ENCODE results near the gene ACTL6B. TPM values are rescaled to one million over a fixed set of nuclear protein-coding genes. Genes with fewer than 3 reads are reported as not detected.
A peak's percentile ranks its signal among the peaks of the same experiment; 100 is the strongest.

The ACTL6B gene
- total RNA-seq, 1 experiment from 2014 or later, result not detected

GRCh38 chr7:100680576-100681271 lies 24.5 kb upstream of the ACTL6B start:
- ChIA-PET CTCF (interaction anchor here (0.6 to 1.6 kb wide), 3 partner anchors 25 to 141 kb away, joined by 3 to 6 read pairs (median 4); partner anchors contain the start of gene POP7), POLR2A (no interaction called here)
- BruUV-seq (replicated peaks), result no TSS peak
- no peaks in the 10 kb centered on the region; the same call in 1 of the 2 replicates for H3K4me1 ChIP-seq
- DNase-seq, result no peak
- Mint-ChIP-seq H3K4me3 (ENCODE audit: unreplicated experiment) (no peak overlapping the region), H3K9me3 (ENCODE audit: unreplicated experiment) (no peaks in the 10 kb centered on the region), H3K27ac (ENCODE audit: unreplicated experiment) (no peak overlapping the region), H3K27me3 (ENCODE audit: insufficient read depth, unreplicated experiment) (no peaks in the 10 kb centered on the region), H3K36me3 (ENCODE audit: insufficient read depth, unreplicated experiment) (peaks cover 75% of the 10 kb centered on the region), H3K4me1 (ENCODE audit: low read depth, unreplicated experiment) (peaks cover 6% of the 10 kb centered on the region)
- H3K27me3 ChIP-seq (replicated peaks; ENCODE audit: control insufficient read depth, insufficient read depth, low read length), result no peaks in the 10 kb centered on the region
- TF ChIP-seq, protein P1, sequence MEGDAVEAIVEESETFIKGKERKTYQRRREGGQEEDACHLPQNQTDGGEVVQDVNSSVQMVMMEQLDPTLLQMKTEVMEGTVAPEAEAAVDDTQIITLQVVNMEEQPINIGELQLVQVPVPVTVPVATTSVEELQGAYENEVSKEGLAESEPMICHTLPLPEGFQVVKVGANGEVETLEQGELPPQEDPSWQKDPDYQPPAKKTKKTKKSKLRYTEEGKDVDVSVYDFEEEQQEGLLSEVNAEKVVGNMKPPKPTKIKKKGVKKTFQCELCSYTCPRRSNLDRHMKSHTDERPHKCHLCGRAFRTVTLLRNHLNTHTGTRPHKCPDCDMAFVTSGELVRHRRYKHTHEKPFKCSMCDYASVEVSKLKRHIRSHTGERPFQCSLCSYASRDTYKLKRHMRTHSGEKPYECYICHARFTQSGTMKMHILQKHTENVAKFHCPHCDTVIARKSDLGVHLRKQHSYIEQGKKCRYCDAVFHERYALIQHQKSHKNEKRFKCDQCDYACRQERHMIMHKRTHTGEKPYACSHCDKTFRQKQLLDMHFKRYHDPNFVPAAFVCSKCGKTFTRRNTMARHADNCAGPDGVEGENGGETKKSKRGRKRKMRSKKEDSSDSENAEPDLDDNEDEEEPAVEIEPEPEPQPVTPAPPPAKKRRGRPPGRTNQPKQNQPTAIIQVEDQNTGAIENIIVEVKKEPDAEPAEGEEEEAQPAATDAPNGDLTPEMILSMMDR (IDR thresholded peaks at IDR 0.05; ENCODE audit: insufficient read depth in 1 of 2, low read depth in 1 of 2, low read length in 1 of 2, severe bottlenecking in 1 of 2, unreplicated experiment in 1 of 2), result no peak
- no peak overlapping the region for H3K4me3 ChIP-seq (ENCODE audit: low read depth, low read length)
- peaks cover 16% of the 10 kb centered on the region for H3K36me3 ChIP-seq (ENCODE audit: control insufficient read depth, insufficient read depth, low read length)
- no peaks in the 10 kb centered on the region for H3K9me3 ChIP-seq
- intact Hi-C loops (cut with micrococcal nuclease; ENCODE audit: unreplicated experiment), result no loop called here

DNA sequence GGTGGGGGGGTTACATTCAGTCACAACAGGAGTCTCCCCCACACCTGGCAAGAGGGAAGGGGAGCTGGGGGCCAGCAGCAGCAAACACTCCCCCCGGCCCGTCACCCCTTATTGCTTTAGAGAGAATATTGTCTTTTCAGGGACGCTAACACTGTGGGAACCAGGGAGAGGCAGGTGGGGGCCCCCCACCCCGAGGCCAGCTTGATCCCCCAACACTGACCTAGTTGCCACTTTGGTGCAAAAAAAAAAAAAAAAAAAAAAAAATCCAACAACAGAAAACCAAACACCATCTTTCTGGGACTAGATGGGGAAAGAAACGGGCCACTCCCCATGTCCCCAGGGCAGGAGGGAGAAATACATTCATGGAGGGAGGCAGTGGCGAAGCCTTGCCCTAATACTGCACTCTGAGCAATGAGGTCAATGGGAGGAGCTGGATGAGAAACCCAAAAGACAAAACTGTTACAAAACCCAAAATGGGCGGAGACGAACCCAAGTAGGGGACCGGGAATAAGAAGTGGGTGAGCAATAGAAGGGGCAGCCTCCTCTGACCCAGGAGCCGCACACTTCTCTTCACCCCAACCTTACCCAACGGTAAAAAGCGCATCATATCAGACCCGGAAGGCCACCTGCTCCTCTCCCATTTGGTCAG lies 23.8 kb upstream of the ACTL6B start:
- H3K4me1 Mint-ChIP-seq (ENCODE audit: low read depth, unreplicated experiment), result peaks cover 6% of the 10 kb centered on the region
- no peak overlapping the region for H3K4me3 Mint-ChIP-seq (ENCODE audit: unreplicated experiment)
- TF ChIP-seq, protein P1 (IDR thresholded peaks at IDR 0.05; ENCODE audit: insufficient read depth in 1 of 2, low read depth in 1 of 2, low read length in 1 of 2, severe bottlenecking in 1 of 2, unreplicated experiment in 1 of 2), result no peak
- ChIA-PET POLR2A (no interaction called here), CTCF (interaction anchor here (0.7 to 1.6 kb wide), 2 partner anchors 26 to 93 kb away, joined by 4 to 6 read pairs; partner anchors contain the start of gene POP7)
- H3K27ac Mint-ChIP-seq (ENCODE audit: unreplicated experiment), result no peak overlapping the region
- no peaks in the 10 kb centered on the region for H3K27me3 ChIP-seq (replicated peaks; ENCODE audit: control insufficient read depth, insufficient read depth, low read length)
- no peaks in the 10 kb centered on the region for H3K9me3 Mint-ChIP-seq (ENCODE audit: unreplicated experiment)
- H3K27me3 Mint-ChIP-seq (ENCODE audit: insufficient read depth, unreplicated experiment), result no peaks in the 10 kb centered on the region
- H3K4me3 ChIP-seq (ENCODE audit: low read depth, low read length), result no peak overlapping the region
- H3K36me3 Mint-ChIP-seq (ENCODE audit: insufficient read depth, unreplicated experiment), result peaks cover 68% of the 10 kb centered on the region
- BruUV-seq (replicated peaks), result no TSS peak
- intact Hi-C loops (cut with micrococcal nuclease; ENCODE audit: unreplicated experiment), result no loop called here
- peaks cover 11% of the 10 kb centered on the region for H3K36me3 ChIP-seq (ENCODE audit: control insufficient read depth, insufficient read depth, low read length)
- no peak for DNase-seq
- H3K9me3 ChIP-seq, result no peaks in the 10 kb centered on the region
- H3K4me1 ChIP-seq, result no peaks in the 10 kb centered on the region; the same call in 1 of the 2 replicates

GRCh38 chr7:100679129-100679926 lies 23.1 kb upstream of the ACTL6B start:
- ChIA-PET CTCF (interaction anchor here (1.6 kb wide), 1 partner anchor 26 kb away, joined by 6 read pairs; the partner anchor contains the start of gene POP7), POLR2A (no interaction called here)
- H3K36me3 Mint-ChIP-seq (ENCODE audit: insufficient read depth, unreplicated experiment), result peaks cover 67% of the 10 kb centered on the region
- no peaks in the 10 kb centered on the region for H3K9me3 Mint-ChIP-seq (ENCODE audit: unreplicated experiment)
- DNase-seq, result no peak
- H3K9me3 ChIP-seq, result no peaks in the 10 kb centered on the region
- no peaks in the 10 kb centered on the region; the same call in 1 of the 2 replicates for H3K4me1 ChIP-seq
- BruUV-seq (replicated peaks), result TSS peak; percentile 45
- peaks cover 6% of the 10 kb centered on the region for H3K4me1 Mint-ChIP-seq (ENCODE audit: low read depth, unreplicated experiment)
- H3K27me3 Mint-ChIP-seq (ENCODE audit: insufficient read depth, unreplicated experiment), result no peaks in the 10 kb centered on the region
- no peaks in the 10 kb centered on the region for H3K27me3 ChIP-seq (replicated peaks; ENCODE audit: control insufficient read depth, insufficient read depth, low read length)
- intact Hi-C loops (cut with micrococcal nuclease; ENCODE audit: unreplicated experiment), result no loop called here
- no peak overlapping the region for H3K4me3 Mint-ChIP-seq (ENCODE audit: unreplicated experiment)
- no peak overlapping the region for H3K4me3 ChIP-seq (ENCODE audit: low read depth, low read length)
- peaks cover 11% of the 10 kb centered on the region for H3K36me3 ChIP-seq (ENCODE audit: control insufficient read depth, insufficient read depth, low read length)
- H3K27ac Mint-ChIP-seq (ENCODE audit: unreplicated experiment), result no peak overlapping the region
- TF ChIP-seq, protein P1 (IDR thresholded peaks at IDR 0.05; ENCODE audit: insufficient read depth in 1 of 2, low read depth in 1 of 2, low read length in 1 of 2, severe bottlenecking in 1 of 2, unreplicated experiment in 1 of 2), result no peak

Data from Caco-2 (cell line).